GM19239 (cell line): Measurements from ENCODE around the gene COL6A3.

ENCODE experiments used
- DNase-seq: peaks from one replicate; pipeline ENCODE4 v3.0.0; 2011; ENCODE audit warnings: low spot score; ENCODE audit not compliant: insufficient read length
- FAIRE-seq: peaks from 2 replicates; lab custom pipeline; 2011; peaks lifted over from hg19 to GRCh38; lab: Jason Lieb, UNC

COL6A3 gene

GRCh38 chr2:237392186-237392585, 21.8 kb downstream of the COL6A3 start:
- FAIRE-seq = no peak
- no peak for DNase-seq

- FAIRE-seq (no peak), DNase-seq (no peak)
Measured at GRCh38 chr2:237391140-237391539, 22.8 kb downstream of the COL6A3 start.

GRCh38 chr2:237390235-237390634, 23.7 kb downstream of the COL6A3 start:
- FAIRE-seq = no peak
- no peak for DNase-seq

GRCh38 chr2:237389831-237390230, 24.1 kb downstream of the COL6A3 start:
- FAIRE-seq (no peak), DNase-seq (no peak)

GRCh38 chr2:237388036-237388435, 25.9 kb downstream of the COL6A3 start:
- no peak for DNase-seq
- no peak for FAIRE-seq

GRCh38 chr2:237384672-237385020, 29.3 kb downstream of the COL6A3 start:
- FAIRE-seq (no peak), DNase-seq (no peak)

GRCh38 chr2:237383991-237384671, 29.8 kb downstream of the COL6A3 start:
- DNase-seq (no peak), FAIRE-seq (no peak)

GRCh38 chr2:237380768-237381167, 33.2 kb downstream of the COL6A3 start:
- DNase-seq (no peak), FAIRE-seq (no peak)

GRCh38 chr2:237379636-237380035, 34.3 kb downstream of the COL6A3 start:
- no peak for FAIRE-seq
- DNase-seq = no peak

GRCh38 chr2:237378650-237379049, 35.3 kb downstream of the COL6A3 start:
- FAIRE-seq = no peak
- no peak for DNase-seq

- FAIRE-seq (no peak), DNase-seq (no peak)
Measured at GRCh38 chr2:237374284-237375060, 39.5 kb downstream of the COL6A3 start.

GRCh38 chr2:237371856-237372255, 42.1 kb downstream of the COL6A3 start:
- DNase-seq (no peak), FAIRE-seq (no peak)

- DNase-seq (no peak), FAIRE-seq (no peak)
Measured at GRCh38 chr2:237365671-237366070, 48.3 kb downstream of the COL6A3 start.

GRCh38 chr2:237364655-237365054, 49.3 kb downstream of the COL6A3 start:
- FAIRE-seq = no peak

GRCh38 chr2:237361194-237362004, 52.6 kb downstream of the COL6A3 start:
- no peak for DNase-seq
- no peak for FAIRE-seq

More at GRCh38 chr2:237364655-237365054, 49.3 kb downstream of the COL6A3 start:
- DNase-seq = no peak

GRCh38 chr2:237359894-237360780, 53.8 kb downstream of the COL6A3 start:
- DNase-seq = no peak
- no peak for FAIRE-seq

GRCh38 chr2:237359518-237359840, 54.5 kb downstream of the COL6A3 start:
- FAIRE-seq = no peak

GRCh38 chr2:237358721-237359517, 55.0 kb downstream of the COL6A3 start:
- FAIRE-seq = no peak
- DNase-seq = no peak

More at GRCh38 chr2:237359518-237359840, 54.5 kb downstream of the COL6A3 start:
- no peak for DNase-seq

- FAIRE-seq (no peak), DNase-seq (no peak)
Measured at GRCh38 chr2:237355701-237356100, 58.3 kb downstream of the COL6A3 start.
